Kidney (tissue), 14 donors: ENCODE data around the gene RPL34. TPM values are rescaled to one million over a fixed set of nuclear protein-coding genes. Genes with fewer than 3 reads are reported as not detected.
A peak's percentile ranks its signal among the peaks of the same experiment; 100 is the strongest.

Experiments used
- DNase-seq, 5 donors: peaks; one replicate each; pipeline ENCODE4 v3.0.0-alpha.2; 2013 to 2020
- FAIRE-seq: peaks from 2 replicates; lab custom pipeline; 2012; peaks lifted over from hg19 to GRCh38; lab: Jason Lieb, UNC
- H3K27ac ChIP-seq, 2 donors: one replicate each; pipeline ENCODE4 v1.7.0; 2013; ENCODE audit warnings: low read depth in 2 of 2, low read length in 2 of 2, inconsistent platforms in 1 of 2
- H3K27me3 ChIP-seq: one replicate; pipeline ENCODE4 v1.7.1; 2013; ENCODE audit warnings: low read length, inconsistent platforms; ENCODE audit not compliant: control insufficient read depth, insufficient read depth
- H3K36me3 ChIP-seq, 3 donors: one replicate each; pipeline versions ENCODE4 v1.7.0 to v1.7.1; 2013; ENCODE audit warnings: low read length in 3 of 3, control low read depth in 1 of 3, inconsistent platforms in 1 of 3; ENCODE audit not compliant: insufficient read depth in 3 of 3, control insufficient read depth in 2 of 3
- H3K4me1 ChIP-seq, 3 donors: one replicate each; pipeline versions ENCODE4 v1.7.0 to v1.7.1; 2013; ENCODE audit warnings: low read length in 3 of 3, inconsistent platforms in 1 of 3, low read depth in 1 of 3; ENCODE audit not compliant: control insufficient read depth in 2 of 3, insufficient read depth in 2 of 3
- H3K4me3 ChIP-seq, 3 donors: one replicate each; pipeline versions ENCODE4 v1.7.0 to v1.8.1; 2013; ENCODE audit warnings: low read length in 3 of 3, control low read depth in 1 of 3, inconsistent platforms in 1 of 3
- H3K9ac ChIP-seq, 3 donors: one replicate each; pipeline versions ENCODE4 v1.7.0 to v1.7.1; 2013; ENCODE audit warnings: low read length in 3 of 3, control low read depth in 1 of 3, inconsistent platforms in 1 of 3
- H3K9me3 ChIP-seq, 3 donors: one replicate each; pipeline versions ENCODE4 v1.7.0 to v1.7.1; 2013; ENCODE audit warnings: low read length in 3 of 3, control low read depth in 1 of 3, inconsistent platforms in 1 of 3; ENCODE audit not compliant: control insufficient read depth in 2 of 3, insufficient read depth in 1 of 3
- intact Hi-C: fragments of 100-400 bp; cut with DNase I; formaldehyde crosslinking; loops from one replicate; pipeline ENCODE4 v1.11.1; 2022
- polyA plus RNA-seq: library from polyadenylated mRNA; stranded (reverse); fragments of 350-450 nt; fragmentation: Illumina TruSeq; extraction: RNeasy Lipid Tissue Mini Kit (QIAGEN cat#74804); gene quantifications from one replicate; pipeline ENCODE4 v1.2.3, GENCODE V29; 2014; ENCODE audit warnings: low read depth, low replicate concordance; ENCODE audit not compliant: insufficient read depth
- total RNA-seq: library from RNA; stranded (reverse); fragmentation: NEBNext Ultra II Directional; extraction: Animal tissue kit (Norgen Biotek cat#: 25700); gene quantifications from one replicate; pipeline ENCODE4 v1.2.1, GENCODE V29; 2021
- TF ChIP-seq, protein P1 (sequence below): IDR thresholded peaks from 3 replicates; pipeline ENCODE4 v1.5.1; 2012; ENCODE audit warnings: mild to moderate bottlenecking, moderate library complexity, borderline replicate concordance; ENCODE audit not compliant: insufficient read depth; ENCODE audit errors: extremely low read depth
- donor health status: control.
- donor health status: control.
- donor health status: control.
- donor health status: control.
- donor health status: control.
- donor health status: DM: yes; HTN: yes; CAD: no.
- donor health status: Normal renal cell carcinoma (clear cell type).

The RPL34 gene
- total and polyA plus RNA-seq, 2 donors from 2014 or later: 953 to 2,105 TPM

DNA sequence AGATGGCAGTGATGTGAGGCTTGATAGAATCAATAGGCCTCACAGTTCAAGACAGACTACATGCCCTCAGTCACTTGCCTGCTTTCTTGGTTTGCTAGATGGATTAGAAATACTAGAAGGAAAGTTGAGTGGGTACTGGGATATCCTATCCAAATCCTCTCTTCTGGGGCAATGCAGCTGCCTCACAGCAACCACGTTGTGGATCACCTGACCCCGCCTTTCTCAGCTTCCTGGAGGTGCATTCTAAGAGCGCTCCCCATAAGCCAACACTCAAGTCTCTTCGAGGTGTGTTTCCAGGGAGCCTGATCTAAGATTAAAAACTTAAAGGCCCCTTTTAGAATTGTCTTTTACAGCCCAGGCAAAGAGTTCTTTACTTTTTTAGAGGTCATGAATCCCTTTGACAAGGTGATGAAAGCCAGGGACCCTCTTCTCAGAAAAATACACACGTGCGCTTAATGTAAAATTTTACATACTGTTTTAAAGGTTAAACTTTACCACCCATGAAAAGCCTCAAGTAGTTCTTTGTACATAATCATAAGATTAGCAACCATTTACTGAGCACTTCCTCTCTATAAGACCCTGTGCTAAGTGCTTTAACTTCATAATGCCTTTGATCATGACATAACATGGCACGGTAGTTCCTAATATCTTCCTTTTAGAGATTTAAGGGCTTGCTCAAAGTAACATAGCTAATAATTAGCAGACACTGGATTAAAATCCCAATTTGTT, 840 bp upstream of the RPL34 start:
- Histone ChIP-seq H3K9me3 (no peaks in the 10 kb centered on the region), H3K9ac (peak overlapping the region in 2 of 3 donors; percentile 42 to 60), H3K27me3 (no peaks in the 10 kb centered on the region), H3K4me1 (peaks cover 0 to 7% (median 7%) of the 10 kb centered on the region in 3 donors), H3K36me3 (peaks cover 11 to 25% (median 16%) of the 10 kb centered on the region in 3 donors), H3K4me3 (peak overlapping the region; percentile 97 to 100 (median 98)), H3K27ac (peak overlapping the region; percentile 32 to 43)
- intact Hi-C loops: no loop called here
- TF ChIP-seq, protein P1, sequence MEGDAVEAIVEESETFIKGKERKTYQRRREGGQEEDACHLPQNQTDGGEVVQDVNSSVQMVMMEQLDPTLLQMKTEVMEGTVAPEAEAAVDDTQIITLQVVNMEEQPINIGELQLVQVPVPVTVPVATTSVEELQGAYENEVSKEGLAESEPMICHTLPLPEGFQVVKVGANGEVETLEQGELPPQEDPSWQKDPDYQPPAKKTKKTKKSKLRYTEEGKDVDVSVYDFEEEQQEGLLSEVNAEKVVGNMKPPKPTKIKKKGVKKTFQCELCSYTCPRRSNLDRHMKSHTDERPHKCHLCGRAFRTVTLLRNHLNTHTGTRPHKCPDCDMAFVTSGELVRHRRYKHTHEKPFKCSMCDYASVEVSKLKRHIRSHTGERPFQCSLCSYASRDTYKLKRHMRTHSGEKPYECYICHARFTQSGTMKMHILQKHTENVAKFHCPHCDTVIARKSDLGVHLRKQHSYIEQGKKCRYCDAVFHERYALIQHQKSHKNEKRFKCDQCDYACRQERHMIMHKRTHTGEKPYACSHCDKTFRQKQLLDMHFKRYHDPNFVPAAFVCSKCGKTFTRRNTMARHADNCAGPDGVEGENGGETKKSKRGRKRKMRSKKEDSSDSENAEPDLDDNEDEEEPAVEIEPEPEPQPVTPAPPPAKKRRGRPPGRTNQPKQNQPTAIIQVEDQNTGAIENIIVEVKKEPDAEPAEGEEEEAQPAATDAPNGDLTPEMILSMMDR: no peak
- FAIRE-seq (no peak), DNase-seq (no peak)

DNA sequence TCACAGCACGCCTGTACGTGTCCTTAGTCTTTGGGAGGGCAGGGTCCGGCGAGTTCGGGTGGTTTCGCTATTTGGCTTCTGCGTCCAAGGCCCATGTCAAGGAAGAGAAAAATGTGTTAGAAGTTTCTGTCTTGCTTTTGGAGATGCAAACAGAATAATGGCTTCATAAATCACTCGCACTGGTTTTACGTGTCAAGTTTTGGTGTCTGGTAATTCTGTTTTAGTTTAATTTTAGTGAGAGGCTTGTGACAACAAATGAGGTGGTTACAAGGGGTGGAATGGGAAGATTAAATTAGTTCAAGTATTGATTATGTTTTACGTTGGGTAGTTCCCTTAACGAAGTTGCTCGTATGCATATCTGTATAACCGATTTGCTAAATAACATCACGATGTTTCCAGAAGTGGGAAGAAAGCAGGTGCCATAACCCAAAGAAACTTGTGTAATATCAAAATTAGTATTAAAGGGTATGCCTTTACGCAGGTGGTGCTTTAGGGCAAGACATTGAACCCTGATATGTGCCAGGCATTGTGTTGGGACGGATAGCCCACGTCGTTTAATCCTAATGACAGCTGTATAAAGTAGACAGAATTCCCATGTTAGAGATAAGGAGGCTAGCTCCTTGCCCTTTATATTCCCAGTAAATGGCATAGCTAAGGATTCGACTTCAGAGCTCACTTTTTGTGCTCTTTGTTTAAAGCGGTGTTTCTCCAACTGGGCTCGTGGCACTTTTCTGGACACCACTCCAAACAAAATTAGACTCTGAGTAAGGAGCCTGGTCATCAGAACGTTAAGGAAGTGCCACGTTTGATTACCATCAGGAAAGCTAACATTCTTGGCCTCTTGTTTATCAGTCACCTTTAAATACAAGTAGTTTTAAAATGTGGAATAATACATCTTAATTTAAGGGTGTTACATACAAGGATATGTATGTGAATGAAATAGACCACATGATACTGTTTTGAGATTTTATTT, 843 bp downstream of the RPL34 start:
- peaks cover 0 to 7% (median 7%) of the 10 kb centered on the region in 3 donors for H3K4me1 ChIP-seq
- peak overlapping the region; percentile 84 to 86 for H3K27ac ChIP-seq
- peaks cover 14 to 41% (median 20%) of the 10 kb centered on the region in 3 donors for H3K36me3 ChIP-seq
- TF ChIP-seq, protein P1: no peak
- H3K4me3 ChIP-seq: peak overlapping the region; percentile 97 to 100 (median 98)
- no peaks in the 10 kb centered on the region for H3K9me3 ChIP-seq
- FAIRE-seq (no peak), DNase-seq (no peak)
- no peaks in the 10 kb centered on the region for H3K27me3 ChIP-seq
- intact Hi-C loops: no loop called here
- H3K9ac ChIP-seq: peak overlapping the region; percentile 89 to 97 (median 96)

DNA sequence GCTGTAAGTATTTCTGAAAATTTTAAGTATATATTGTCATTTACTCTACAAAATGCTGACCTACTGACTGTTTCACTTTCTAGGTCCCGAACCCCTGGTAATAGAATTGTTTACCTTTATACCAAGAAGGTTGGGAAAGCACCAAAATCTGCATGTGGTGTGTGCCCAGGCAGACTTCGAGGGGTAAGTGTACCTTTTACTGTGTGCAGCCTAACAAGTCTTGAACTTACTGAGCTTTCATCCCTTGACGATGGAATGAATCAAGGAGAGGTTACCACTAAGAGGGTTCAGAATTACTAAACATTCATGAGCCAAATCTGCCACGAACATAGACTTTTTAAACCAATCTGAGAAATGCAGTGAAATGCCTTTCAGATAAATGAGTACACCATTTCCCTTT, 1.6 kb downstream of the RPL34 start:
- peak overlapping the region in 2 of 3 donors; percentile 89 to 97 for H3K9ac ChIP-seq
- H3K27ac ChIP-seq: no peak overlapping the region
- H3K27me3 ChIP-seq: no peaks in the 10 kb centered on the region
- TF ChIP-seq, protein P1: no peak
- intact Hi-C loops: no loop called here
- DNase-seq (no peak), FAIRE-seq (no peak)
- peaks cover 14 to 49% (median 20%) of the 10 kb centered on the region in 3 donors for H3K36me3 ChIP-seq
- no peak overlapping the region for H3K4me3 ChIP-seq
- H3K4me1 ChIP-seq: peaks cover 0 to 7% (median 7%) of the 10 kb centered on the region in 3 donors
- no peaks in the 10 kb centered on the region for H3K9me3 ChIP-seq
